Muscle of leg (tissue), 11 donors: Measurements from ENCODE around the gene NFATC2. TPM values are rescaled to one million over a fixed set of nuclear protein-coding genes. Genes with fewer than 3 reads are reported as not detected.
"Not testable (repeated sequence)": the region's sequence is repeated elsewhere in the genome, so short reads cannot be mapped to it uniquely, and the experiment has no call there.

Experiments used
- DNase-seq: peaks from one replicate; pipeline ENCODE4 v3.0.0; 2013
- H3K27ac ChIP-seq: one replicate; pipeline ENCODE4 v1.5.1; 2013; ENCODE audit warnings: mild to moderate bottlenecking, low read length, control low read depth
- H3K27me3 ChIP-seq: one replicate; pipeline ENCODE4 v1.6.1; 2013; ENCODE audit warnings: low read length; ENCODE audit not compliant: control insufficient read depth, insufficient read depth
- H3K36me3 ChIP-seq: one replicate; pipeline ENCODE4 v1.6.1; 2013; ENCODE audit warnings: low read length; ENCODE audit not compliant: control insufficient read depth, insufficient read depth
- H3K4me1 ChIP-seq: one replicate; pipeline ENCODE4 v1.6.1; 2013; ENCODE audit warnings: low read length; ENCODE audit not compliant: control insufficient read depth, insufficient read depth
- H3K4me3 ChIP-seq: one replicate; pipeline ENCODE4 v1.5.1; 2013; ENCODE audit warnings: low read length, control low read depth
- H3K9me3 ChIP-seq: replicated peaks from 2 replicates; pipeline ENCODE4 v1.6.1; 2013; ENCODE audit warnings: low read depth, low read length; ENCODE audit not compliant: control insufficient read depth
- WGBS: methylation state at CpG from one replicate; pipeline ENCODE4 v1.1.5; 2013; ENCODE audit warnings: missing lambda C conversion rate; ENCODE audit not compliant: insufficient coverage; 5-methylcytosine and 5-hydroxymethylcytosine counted together
- polyA plus RNA-seq, 8 donors: library from polyadenylated mRNA; unstranded; fragments of 120-200 nt; gene quantifications; one replicate each; pipeline versions ENCODE4 v1.2.1 to v1.2.3, GENCODE V29; 2013; ENCODE audit warnings: inconsistent platforms in 1 of 8, low replicate concordance in 1 of 8; ENCODE audit not compliant: insufficient read length in 8 of 8, insufficient read depth in 1 of 8
- total RNA-seq: library from RNA; stranded (reverse); fragments of 120-200 nt; gene quantifications from one replicate; pipeline ENCODE4 v1.2.4, GENCODE V29; 2013

NFATC2 gene
- total and polyA plus RNA-seq, 9 donors = 3.8 to 8.3 (median 5.7) TPM

- Histone ChIP-seq H3K27ac (peak overlapping the region; percentile 94), H3K9me3 (no peaks in the 10 kb centered on the region), H3K27me3 (no peaks in the 10 kb centered on the region), H3K36me3 (no peaks in the 10 kb centered on the region), H3K4me3 (peak overlapping the region; percentile 16), H3K4me1 (peaks cover 30% of the 10 kb centered on the region)
- peak; percentile 86 for DNase-seq
- 46% methylated on average over 17 of the region's 25 CpGs for WGBS
These were observed 27.6 kb upstream of the NFATC2 start for GRCh38 chr20:51569815-51570738.

- no CpG with 5 or more reads among the region's 3 CpGs for WGBS
These were observed 26.0 kb upstream of the NFATC2 start for GRCh38 chr20:51568533-51568932.

GRCh38 chr20:51567622-51568021 is 25.1 kb upstream of the NFATC2 start:
- WGBS = 74% methylated on average over 3 of the region's 5 CpGs
- Histone ChIP-seq H3K36me3 (no peaks in the 10 kb centered on the region), H3K9me3 (no peaks in the 10 kb centered on the region), H3K4me3 (no peak overlapping the region), H3K27ac (no peak overlapping the region), H3K27me3 (no peaks in the 10 kb centered on the region), H3K4me1 (peaks cover 40% of the 10 kb centered on the region)
- DNase-seq = no peak

More at GRCh38 chr20:51568533-51568932, 26.0 kb upstream of the NFATC2 start:
- H3K4me1 ChIP-seq = peaks cover 37% of the 10 kb centered on the region
- not testable (repeated sequence) for H3K27ac ChIP-seq, DNase-seq, H3K27me3 ChIP-seq, H3K9me3 ChIP-seq, H3K4me3 ChIP-seq, H3K36me3 ChIP-seq

- H3K4me3 ChIP-seq = no peak overlapping the region
- H3K4me1 ChIP-seq = peaks cover 43% of the 10 kb centered on the region
- no peak for DNase-seq
- no CpG with 5 or more reads among the region's 4 CpGs for WGBS
- no peaks in the 10 kb centered on the region for H3K9me3 ChIP-seq
- no peak overlapping the region for H3K27ac ChIP-seq
- H3K27me3 ChIP-seq = peaks cover under 1% of the 10 kb centered on the region
- no peaks in the 10 kb centered on the region for H3K36me3 ChIP-seq
These were observed 24.1 kb upstream of the NFATC2 start for GRCh38 chr20:51566594-51566993.

GRCh38 chr20:51565298-51566144 is 23.0 kb upstream of the NFATC2 start:
- Histone ChIP-seq H3K36me3 (no peaks in the 10 kb centered on the region), H3K27ac (peak overlapping the region; percentile 60), H3K4me1 (peaks cover 42% of the 10 kb centered on the region), H3K9me3 (no peaks in the 10 kb centered on the region), H3K4me3 (no peak overlapping the region), H3K27me3 (peaks cover 2% of the 10 kb centered on the region)
- DNase-seq = peak; percentile 82
- WGBS = 16% methylated on average over 12 of the region's 14 CpGs

GRCh38 chr20:51563486-51564332 is 21.2 kb upstream of the NFATC2 start:
- peaks cover 40% of the 10 kb centered on the region for H3K4me1 ChIP-seq
- H3K36me3 ChIP-seq = no peaks in the 10 kb centered on the region
- 9% methylated on average over 6 of the region's 15 CpGs for whole genome bisulfite sequencing
- peaks cover 2% of the 10 kb centered on the region for H3K27me3 ChIP-seq
- H3K27ac ChIP-seq = peak overlapping the region; percentile 98
- H3K4me3 ChIP-seq = no peak overlapping the region
- peak; percentile 95 for DNase-seq
- no peaks in the 10 kb centered on the region for H3K9me3 ChIP-seq

- H3K4me1 ChIP-seq = peaks cover 40% of the 10 kb centered on the region
These were observed 20.6 kb upstream of the NFATC2 start for GRCh38 chr20:51563174-51563485.

GRCh38 chr20:51562332-51563173 is 20.0 kb upstream of the NFATC2 start:
- H3K4me1 ChIP-seq = peaks cover 40% of the 10 kb centered on the region
- peaks cover 2% of the 10 kb centered on the region for H3K27me3 ChIP-seq
- H3K9me3 ChIP-seq = no peaks in the 10 kb centered on the region
- DNase-seq = peak; percentile 100
- no peaks in the 10 kb centered on the region for H3K36me3 ChIP-seq
- H3K4me3 ChIP-seq = peak overlapping the region; percentile 59
- H3K27ac ChIP-seq = peak overlapping the region; percentile 98
- WGBS = under 1% methylated on average over 68 of the region's 76 CpGs

More at GRCh38 chr20:51563174-51563485, 20.6 kb upstream of the NFATC2 start:
- peak overlapping the region; percentile 98 for H3K27ac ChIP-seq
- no peaks in the 10 kb centered on the region for H3K36me3 ChIP-seq
- DNase-seq = no peak
- H3K4me3 ChIP-seq = peak overlapping the region; percentile 59
- H3K9me3 ChIP-seq = no peaks in the 10 kb centered on the region
- peaks cover 2% of the 10 kb centered on the region for H3K27me3 ChIP-seq
- 3% methylated on average over 5 of the region's 9 CpGs for WGBS

GRCh38 chr20:51562027-51562331 is 19.5 kb upstream of the NFATC2 start:
- under 1% methylated on average over 9 of the region's 10 CpGs for WGBS

More at GRCh38 chr20:51562027-51562331, 19.5 kb upstream of the NFATC2 start:
- H3K4me1 ChIP-seq = peaks cover 40% of the 10 kb centered on the region
- DNase-seq = no peak
- peak overlapping the region; percentile 98 for H3K27ac ChIP-seq
- peak overlapping the region; percentile 59 for H3K4me3 ChIP-seq
- H3K36me3 ChIP-seq = no peaks in the 10 kb centered on the region
- no peaks in the 10 kb centered on the region for H3K9me3 ChIP-seq
- peaks cover 2% of the 10 kb centered on the region for H3K27me3 ChIP-seq
